Colon (tissue), 2 donors: Measurements from ENCODE around the gene NTM.

Experiments used
- FAIRE-seq: peaks from 2 replicates; lab custom pipeline; 2012; peaks lifted over from hg19 to GRCh38; lab: Jason Lieb, UNC
- donor health status: control.
- donor health status: control.

The NTM gene

DNA sequence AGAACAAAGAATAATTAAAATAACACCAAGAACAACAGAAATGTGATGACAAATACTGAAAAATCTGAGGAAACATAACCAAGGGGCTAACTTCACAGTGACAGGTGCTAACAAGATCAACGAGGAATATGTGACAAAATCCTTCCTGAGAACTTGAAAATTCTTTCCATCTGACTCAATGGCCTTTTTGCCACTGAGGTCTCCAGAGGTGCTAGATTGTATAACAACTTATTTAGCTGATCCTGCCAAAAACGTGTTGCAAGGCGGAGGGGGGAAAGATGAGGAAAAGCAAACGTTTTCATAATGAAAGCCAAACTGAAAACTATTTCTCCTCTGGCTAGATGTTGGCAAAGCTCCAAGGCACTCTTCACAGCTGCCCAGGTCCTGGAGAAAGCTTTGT, 364.5 kb downstream of the NTM start:
- no peak for FAIRE-seq

- no peak for FAIRE-seq
These were observed 366.9 kb downstream of the NTM start for GRCh38 chr11:131737357-131737756.

- FAIRE-seq = no peak
These were observed 368.9 kb downstream of the NTM start for GRCh38 chr11:131739243-131739882.

DNA sequence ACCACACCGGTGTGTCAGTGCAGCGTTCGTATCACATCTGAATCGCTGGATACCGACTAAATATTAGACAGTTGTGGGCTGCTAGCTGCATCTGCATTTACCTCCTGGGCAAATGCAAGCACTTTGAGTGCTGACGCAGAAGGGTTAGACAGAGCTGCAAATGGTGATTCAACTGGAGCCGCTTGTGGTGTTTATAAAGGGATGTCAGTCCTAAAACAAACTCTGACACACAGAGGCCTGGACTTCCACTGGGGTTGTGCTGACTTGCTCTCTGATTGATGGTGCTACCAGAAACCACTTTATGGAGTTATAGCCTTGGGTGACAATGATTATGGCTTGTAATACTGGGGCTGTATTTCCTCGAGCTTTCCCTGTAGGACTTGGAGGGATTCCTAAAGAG, 374.4 kb downstream of the NTM start:
- FAIRE-seq = no peak

DNA sequence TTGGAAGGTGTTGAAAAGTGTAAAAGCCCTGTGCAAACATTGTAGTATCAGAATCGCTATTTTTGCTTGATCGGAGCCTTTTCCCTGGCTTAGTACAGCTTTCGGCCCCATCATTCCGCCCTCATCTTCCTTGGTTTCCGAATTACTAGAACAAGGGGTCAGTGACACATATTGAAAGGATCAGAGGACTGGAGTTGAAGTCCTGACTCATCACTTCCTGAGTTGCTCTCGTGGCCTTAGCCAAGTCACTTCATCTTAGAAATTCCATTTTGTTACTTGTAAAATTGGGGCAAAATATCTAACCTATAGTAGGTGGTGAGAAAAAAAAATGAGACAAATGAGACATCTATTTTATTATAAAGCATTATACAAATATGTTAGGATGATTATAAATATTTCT, 375.0 kb downstream of the NTM start:
- FAIRE-seq = no peak

DNA sequence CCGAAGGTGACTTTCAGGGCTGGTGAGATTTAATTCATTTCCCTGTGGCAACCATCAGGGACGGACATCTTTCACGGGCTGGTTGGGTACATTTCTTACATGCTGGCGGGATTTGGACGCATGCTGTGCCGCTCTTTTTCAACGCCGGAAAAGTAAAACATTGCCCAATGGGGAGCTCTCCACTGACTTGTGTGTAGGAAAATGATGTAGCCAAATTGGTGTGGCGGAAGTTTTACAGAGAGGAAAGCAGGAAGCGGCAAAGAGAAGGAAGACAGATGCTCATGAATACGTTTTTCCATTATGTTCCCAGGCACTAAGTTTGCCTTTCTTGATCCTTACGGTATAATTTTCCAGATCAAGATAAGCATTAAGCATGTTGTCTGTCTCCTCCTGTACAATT, 375.8 kb downstream of the NTM start:
- FAIRE-seq = no peak

DNA sequence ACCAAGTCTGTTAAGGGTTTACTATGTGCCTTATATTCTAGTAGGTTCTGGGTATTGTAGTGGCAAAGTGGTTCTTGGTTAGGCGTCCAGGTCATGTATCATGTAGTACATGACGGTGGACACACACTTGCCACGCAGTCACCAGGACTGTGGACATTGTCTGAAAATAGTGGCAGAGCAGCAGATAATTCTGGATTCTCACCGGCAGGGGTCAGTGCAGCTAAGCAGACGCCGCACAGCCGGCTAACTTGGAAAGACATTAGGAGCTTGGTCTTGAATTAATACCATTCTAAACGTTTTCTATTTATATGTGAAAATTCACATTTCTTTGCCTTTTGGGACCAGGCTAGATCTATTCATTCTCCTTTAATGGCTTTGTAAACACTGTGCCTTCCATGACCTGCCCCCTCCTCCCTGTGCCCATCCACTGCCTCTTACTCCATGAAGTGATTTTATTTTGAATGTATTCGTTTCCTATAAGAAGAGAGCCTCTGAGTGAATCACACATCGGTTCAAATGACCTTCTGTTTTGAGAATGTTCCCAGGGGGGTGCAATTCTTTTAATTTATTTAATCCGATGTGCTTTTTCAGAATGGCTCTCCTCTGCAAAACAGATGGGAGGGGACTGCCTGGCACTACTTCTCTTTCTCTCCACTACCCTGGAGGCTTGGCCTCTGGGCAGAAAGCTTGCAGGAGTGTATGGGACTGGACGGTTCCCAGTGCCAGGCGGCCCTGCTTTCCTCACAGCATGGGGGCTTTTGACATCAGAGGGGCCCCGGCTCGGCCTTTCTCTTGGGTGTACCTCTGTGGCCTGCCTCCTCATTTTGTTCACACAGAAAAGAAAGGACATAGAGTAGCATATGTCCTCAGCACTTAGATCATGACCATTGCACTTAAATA, 378.0 kb downstream of the NTM start:
- FAIRE-seq = no peak

DNA sequence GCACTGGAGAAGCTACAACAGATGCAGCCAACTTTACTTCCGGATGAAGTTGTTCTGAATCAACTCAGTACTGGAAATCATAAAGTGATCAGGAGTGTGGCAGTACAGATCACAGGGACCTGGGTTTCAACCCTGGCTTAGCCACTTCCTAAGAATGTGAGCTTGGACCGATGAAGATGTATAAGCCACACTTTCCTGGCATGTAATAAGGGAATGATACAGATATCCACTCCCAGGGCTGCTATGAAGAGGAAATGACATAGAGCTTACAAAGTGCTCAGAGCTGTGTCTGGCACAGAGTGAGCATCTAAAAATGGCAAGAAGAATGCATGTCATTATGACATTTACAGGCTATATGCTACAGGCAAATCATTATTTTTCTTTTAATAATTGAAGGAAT, 378.7 kb downstream of the NTM start:
- FAIRE-seq = no peak

GRCh38 chr11:131750152-131750551, 379.7 kb downstream of the NTM start:
- FAIRE-seq = no peak

- no peak for FAIRE-seq
These were observed 380.3 kb downstream of the NTM start for GRCh38 chr11:131750692-131751091.

GRCh38 chr11:131754671-131755070, 384.3 kb downstream of the NTM start:
- no peak for FAIRE-seq

GRCh38 chr11:131756479-131757110, 386.2 kb downstream of the NTM start:
- FAIRE-seq = no peak

DNA sequence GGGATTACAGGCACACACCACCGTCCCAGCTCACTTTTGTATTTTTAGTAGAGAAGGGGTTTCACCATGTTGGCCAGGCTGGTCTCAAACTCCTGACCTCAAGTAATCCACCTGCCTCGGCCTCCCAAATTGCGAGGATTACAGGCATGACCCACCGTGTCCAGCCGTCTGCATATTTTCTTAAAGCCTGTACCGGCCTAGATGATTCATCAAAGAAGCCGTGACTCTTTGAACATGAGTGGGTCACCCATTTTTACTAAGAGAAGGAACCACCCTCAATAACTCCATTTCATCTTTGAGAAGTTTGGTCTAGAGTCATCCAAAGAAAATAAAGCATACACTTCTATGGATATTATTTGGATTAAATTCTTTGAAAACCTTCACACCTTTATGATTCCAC, 388.3 kb downstream of the NTM start:
- no peak for FAIRE-seq

DNA sequence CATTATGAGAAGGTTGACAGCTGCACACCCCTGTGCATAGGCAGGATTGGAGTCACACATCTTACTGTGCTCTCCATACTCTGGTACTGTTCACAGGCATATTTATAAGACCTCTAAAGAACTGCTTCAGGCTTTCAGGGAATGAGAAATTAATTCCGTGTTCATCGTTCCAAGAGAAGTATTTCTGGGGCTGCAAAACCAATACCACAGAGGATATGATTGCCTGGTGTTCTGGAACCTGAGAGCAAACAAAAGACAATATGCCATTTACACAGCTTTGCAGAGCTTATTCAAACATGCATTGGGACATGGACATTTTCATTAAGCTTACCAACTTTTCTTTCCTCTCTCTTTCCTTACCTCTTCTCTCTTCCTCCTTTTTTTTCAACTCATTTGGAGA, 388.7 kb downstream of the NTM start:
- no peak for FAIRE-seq

- FAIRE-seq = no peak
These were observed 390.0 kb downstream of the NTM start for GRCh38 chr11:131760091-131761061.

- no peak for FAIRE-seq
These were observed 392.1 kb downstream of the NTM start for GRCh38 chr11:131762346-131763110.

- FAIRE-seq = no peak
These were observed 392.9 kb downstream of the NTM start for GRCh38 chr11:131763193-131763890.

- no peak for FAIRE-seq
These were observed 393.7 kb downstream of the NTM start for GRCh38 chr11:131764126-131764525.

- no peak for FAIRE-seq
These were observed 394.2 kb downstream of the NTM start for GRCh38 chr11:131764649-131765048.

- no peak for FAIRE-seq
These were observed 396.2 kb downstream of the NTM start for GRCh38 chr11:131766637-131767036.

DNA sequence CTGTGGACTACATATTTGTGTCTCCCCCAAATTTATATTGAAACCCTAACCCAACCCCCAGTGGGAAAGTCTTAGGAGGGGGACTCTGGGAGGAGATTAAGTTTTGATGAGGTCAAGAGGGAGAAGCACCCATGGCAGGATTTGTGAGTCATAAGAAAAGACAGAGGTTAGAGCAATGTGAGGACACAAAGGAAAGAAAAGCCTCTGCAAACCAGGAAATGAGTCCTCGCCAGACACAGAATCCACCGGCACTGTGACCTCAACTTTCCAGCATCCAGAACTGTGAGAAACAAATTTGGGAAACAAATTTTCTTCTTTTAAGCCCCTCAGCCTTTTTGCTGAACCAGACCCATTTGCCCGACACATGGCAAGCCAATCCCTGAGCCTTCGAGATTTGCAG, 397.0 kb downstream of the NTM start:
- FAIRE-seq = no peak
